Osteocyte (in vitro differentiated cells): ENCODE data around the gene TMEM247. TPM values are rescaled to one million over a fixed set of nuclear protein-coding genes. Genes with fewer than 3 reads are reported as not detected.

Source experiments
- DNase-seq: peaks from one replicate; pipeline ENCODE4 v3.0.0; 2021; ENCODE audit warnings: mixed read lengths; ENCODE audit not compliant: unreplicated experiment; ENCODE audit errors: extremely low spot score
- H3K27ac Mint-ChIP-seq: one replicate; pipeline ENCODE4 v1.8.0; 2021; ENCODE audit warnings: mild to moderate bottlenecking, mixed read lengths; ENCODE audit not compliant: unreplicated experiment
- H3K27me3 Mint-ChIP-seq: one replicate; pipeline ENCODE4 v1.8.0; 2021; ENCODE audit warnings: mixed read lengths; ENCODE audit not compliant: unreplicated experiment
- H3K36me3 Mint-ChIP-seq: one replicate; pipeline ENCODE4 v1.8.0; 2021; ENCODE audit warnings: mixed read lengths; ENCODE audit not compliant: unreplicated experiment
- H3K4me1 Mint-ChIP-seq: one replicate; pipeline ENCODE4 v1.8.0; 2021; ENCODE audit warnings: mixed read lengths; ENCODE audit not compliant: unreplicated experiment
- H3K4me3 Mint-ChIP-seq: one replicate; pipeline ENCODE4 v1.8.0; 2021; ENCODE audit warnings: mild to moderate bottlenecking, moderate library complexity, mixed read lengths; ENCODE audit not compliant: unreplicated experiment
- H3K9me3 Mint-ChIP-seq: one replicate; pipeline ENCODE4 v1.8.0; 2021; ENCODE audit warnings: mixed read lengths; ENCODE audit not compliant: unreplicated experiment
- CTCF ChIP-seq: fragments of 200-600 bp; sonication (generic); IDR thresholded peaks from 2 replicates; pipeline ENCODE4 v1.5.0; 2021; ENCODE audit warnings: antibody characterized with exemption, mild to moderate bottlenecking, moderate library complexity
- total RNA-seq: library from RNA; stranded (reverse); gene quantifications from 2 replicates; pipeline ENCODE4 v1.2.1, GENCODE V29; 2021

TMEM247 gene
- total RNA-seq, 1 donor from 2014 or later, result not detected

- Mint-ChIP-seq H3K9me3 (no peaks in the 10 kb centered on the region), H3K36me3 (no peaks in the 10 kb centered on the region), H3K4me3 (no peak overlapping the region), H3K27me3 (peaks cover 6% of the 10 kb centered on the region), H3K27ac (no peak overlapping the region), H3K4me1 (peaks cover 12% of the 10 kb centered on the region)
- no peak for TF ChIP-seq CTCF
- DNase-seq, result no peak
Observed at GRCh38 chr2:46481198-46482193, 2.1 kb downstream of the TMEM247 start.

- Mint-ChIP-seq H3K36me3 (no peaks in the 10 kb centered on the region), H3K27ac (no peak overlapping the region), H3K4me1 (peaks cover 12% of the 10 kb centered on the region), H3K27me3 (no peaks in the 10 kb centered on the region), H3K4me3 (no peak overlapping the region), H3K9me3 (no peaks in the 10 kb centered on the region)
- TF ChIP-seq CTCF, result no peak
- no peak for DNase-seq
Observed at GRCh38 chr2:46482490-46482889, 3.1 kb downstream of the TMEM247 start.

GRCh38 chr2:46485002-46485401, 5.6 kb downstream of the TMEM247 start:
- H3K27ac Mint-ChIP-seq, result no peak overlapping the region
- peaks cover 19% of the 10 kb centered on the region for H3K4me1 Mint-ChIP-seq
- DNase-seq, result no peak
- TF ChIP-seq CTCF, result no peak
- H3K36me3 Mint-ChIP-seq, result no peaks in the 10 kb centered on the region
- H3K27me3 Mint-ChIP-seq, result no peaks in the 10 kb centered on the region
- no peak overlapping the region for H3K4me3 Mint-ChIP-seq
- no peaks in the 10 kb centered on the region for H3K9me3 Mint-ChIP-seq

- H3K27me3 Mint-ChIP-seq, result no peaks in the 10 kb centered on the region
- no peaks in the 10 kb centered on the region for H3K36me3 Mint-ChIP-seq
- no peak overlapping the region for H3K27ac Mint-ChIP-seq
- no peak overlapping the region for H3K4me3 Mint-ChIP-seq
- no peak for TF ChIP-seq CTCF
- H3K9me3 Mint-ChIP-seq, result no peaks in the 10 kb centered on the region
- no peak for DNase-seq
- H3K4me1 Mint-ChIP-seq, result peaks cover 16% of the 10 kb centered on the region
Observed at GRCh38 chr2:46486436-46486835, 7.1 kb downstream of the TMEM247 start.

GRCh38 chr2:46487667-46488335, 8.4 kb downstream of the TMEM247 start:
- no peak overlapping the region for H3K27ac Mint-ChIP-seq
- no peak for DNase-seq
- no peak for TF ChIP-seq CTCF
- no peaks in the 10 kb centered on the region for H3K9me3 Mint-ChIP-seq
- no peaks in the 10 kb centered on the region for H3K36me3 Mint-ChIP-seq
- H3K4me1 Mint-ChIP-seq, result peaks cover 7% of the 10 kb centered on the region
- no peaks in the 10 kb centered on the region for H3K27me3 Mint-ChIP-seq
- H3K4me3 Mint-ChIP-seq, result no peak overlapping the region
